ENCODE measurements around the gene RERE. TPM values are rescaled to one million over a fixed set of nuclear protein-coding genes. Genes with fewer than 3 reads are reported as not detected.

RERE gene
- total RNA-seq, 1 donor from 2014 or later = 252 TPM

- no peak for DNase-seq
- peaks cover 5% of the 10 kb centered on the region for H3K9me3 Mint-ChIP-seq (ENCODE audit: unreplicated experiment)
- H3K36me3 Mint-ChIP-seq (ENCODE audit: unreplicated experiment) = no peaks in the 10 kb centered on the region
- H3K4me3 Mint-ChIP-seq (ENCODE audit: unreplicated experiment) = no peak overlapping the region
- peaks cover 7% of the 10 kb centered on the region for H3K27me3 Mint-ChIP-seq (ENCODE audit: unreplicated experiment)
- TF ChIP-seq CTCF (IDR thresholded peaks at IDR 0.05; ENCODE audit: partially characterized antibody, unreplicated experiment) = no peak
- no peak overlapping the region for H3K27ac Mint-ChIP-seq (ENCODE audit: unreplicated experiment)
- peaks cover 15% of the 10 kb centered on the region for H3K4me1 Mint-ChIP-seq (ENCODE audit: low read depth, unreplicated experiment)
Measured at GRCh38 chr1:8782001-8782620, 35.3 kb downstream of the RERE start.

- no peak for TF ChIP-seq CTCF (IDR thresholded peaks at IDR 0.05; ENCODE audit: partially characterized antibody, unreplicated experiment)
- Mint-ChIP-seq H3K27me3 (ENCODE audit: unreplicated experiment) (peaks cover 4% of the 10 kb centered on the region), H3K9me3 (ENCODE audit: unreplicated experiment) (peaks cover 2% of the 10 kb centered on the region), H3K27ac (ENCODE audit: unreplicated experiment) (no peak overlapping the region), H3K4me1 (ENCODE audit: low read depth, unreplicated experiment) (peaks cover 12% of the 10 kb centered on the region), H3K36me3 (ENCODE audit: unreplicated experiment) (no peaks in the 10 kb centered on the region), H3K4me3 (ENCODE audit: unreplicated experiment) (no peak overlapping the region)
- no peak for DNase-seq
Measured at GRCh38 chr1:8780405-8780804, 37.0 kb downstream of the RERE start.

GRCh38 chr1:8777867-8778266 is 39.6 kb downstream of the RERE start:
- Mint-ChIP-seq H3K9me3 (ENCODE audit: unreplicated experiment) (peaks cover 1% of the 10 kb centered on the region), H3K4me1 (ENCODE audit: low read depth, unreplicated experiment) (peaks cover 9% of the 10 kb centered on the region), H3K27me3 (ENCODE audit: unreplicated experiment) (peaks cover 4% of the 10 kb centered on the region), H3K36me3 (ENCODE audit: unreplicated experiment) (no peaks in the 10 kb centered on the region), H3K4me3 (ENCODE audit: unreplicated experiment) (no peak overlapping the region), H3K27ac (ENCODE audit: unreplicated experiment) (no peak overlapping the region)
- TF ChIP-seq CTCF (IDR thresholded peaks at IDR 0.05; ENCODE audit: partially characterized antibody, unreplicated experiment) = no peak
- no peak for DNase-seq

GRCh38 chr1:8776104-8776503 is 41.3 kb downstream of the RERE start:
- H3K27me3 Mint-ChIP-seq (ENCODE audit: unreplicated experiment) = peaks cover 2% of the 10 kb centered on the region
- H3K27ac Mint-ChIP-seq (ENCODE audit: unreplicated experiment) = no peak overlapping the region
- no peak overlapping the region for H3K4me3 Mint-ChIP-seq (ENCODE audit: unreplicated experiment)
- no peak for TF ChIP-seq CTCF (IDR thresholded peaks at IDR 0.05; ENCODE audit: partially characterized antibody, unreplicated experiment)
- peaks cover 3% of the 10 kb centered on the region for H3K4me1 Mint-ChIP-seq (ENCODE audit: low read depth, unreplicated experiment)
- no peak for DNase-seq
- H3K36me3 Mint-ChIP-seq (ENCODE audit: unreplicated experiment) = no peaks in the 10 kb centered on the region
- no peaks in the 10 kb centered on the region for H3K9me3 Mint-ChIP-seq (ENCODE audit: unreplicated experiment)

- Mint-ChIP-seq H3K4me3 (ENCODE audit: unreplicated experiment) (no peak overlapping the region), H3K4me1 (ENCODE audit: low read depth, unreplicated experiment) (peaks cover 24% of the 10 kb centered on the region), H3K27ac (ENCODE audit: unreplicated experiment) (no peak overlapping the region), H3K27me3 (ENCODE audit: unreplicated experiment) (peaks cover 11% of the 10 kb centered on the region), H3K36me3 (ENCODE audit: unreplicated experiment) (no peaks in the 10 kb centered on the region), H3K9me3 (ENCODE audit: unreplicated experiment) (peaks cover 3% of the 10 kb centered on the region)
- TF ChIP-seq CTCF (IDR thresholded peaks at IDR 0.05; ENCODE audit: partially characterized antibody, unreplicated experiment) = no peak
- DNase-seq = no peak
Measured at GRCh38 chr1:8767006-8767405, 50.4 kb downstream of the RERE start.

All from glutamatergic neuron (in vitro differentiated cells).